Fibroblast of gingiva (primary cell): ENCODE measurements around the gene SDK2.
"Not testable (repeated sequence)": the region's sequence is repeated elsewhere in the genome, so short reads cannot be mapped to it uniquely, and the experiment has no call there.

Experiments
- DNase-seq: peaks from one replicate; pipeline ENCODE4 v3.0.0-alpha.2; 2011; ENCODE audit warnings: low read depth

Gene SDK2

DNA sequence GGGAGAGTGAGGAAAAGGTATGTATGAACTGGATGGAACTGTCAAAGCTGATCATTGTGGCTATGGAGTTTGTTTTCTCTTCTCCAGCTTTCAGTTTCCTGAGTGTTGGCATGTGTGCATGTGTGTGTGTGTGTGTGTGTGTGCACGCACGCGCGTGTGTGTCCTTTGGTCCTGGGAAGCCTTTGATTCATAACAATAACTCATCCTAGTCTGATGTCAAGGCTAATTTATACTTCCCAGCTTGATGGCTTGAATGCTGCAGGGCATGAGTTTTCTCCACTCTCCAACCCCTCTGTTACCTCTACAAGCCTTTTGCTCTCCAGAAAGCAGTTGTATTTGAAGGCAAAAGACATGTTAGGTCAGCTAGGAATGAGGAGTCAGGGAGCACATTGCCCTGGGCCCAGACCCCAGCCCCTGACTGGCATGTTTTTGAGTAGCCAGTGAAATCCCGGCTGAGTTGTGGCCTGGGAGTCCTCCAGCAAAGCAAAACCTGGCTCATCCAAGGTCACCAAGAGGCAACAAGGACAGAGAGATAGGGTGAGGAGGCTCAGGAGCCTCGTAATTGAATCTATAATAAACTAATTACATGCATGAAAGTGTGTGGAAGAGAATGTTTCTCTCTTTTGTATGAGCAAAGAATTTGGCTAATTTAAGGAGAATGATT is 323.5 kb downstream of the SDK2 start:
- peak; percentile 52 for DNase-seq

DNA sequence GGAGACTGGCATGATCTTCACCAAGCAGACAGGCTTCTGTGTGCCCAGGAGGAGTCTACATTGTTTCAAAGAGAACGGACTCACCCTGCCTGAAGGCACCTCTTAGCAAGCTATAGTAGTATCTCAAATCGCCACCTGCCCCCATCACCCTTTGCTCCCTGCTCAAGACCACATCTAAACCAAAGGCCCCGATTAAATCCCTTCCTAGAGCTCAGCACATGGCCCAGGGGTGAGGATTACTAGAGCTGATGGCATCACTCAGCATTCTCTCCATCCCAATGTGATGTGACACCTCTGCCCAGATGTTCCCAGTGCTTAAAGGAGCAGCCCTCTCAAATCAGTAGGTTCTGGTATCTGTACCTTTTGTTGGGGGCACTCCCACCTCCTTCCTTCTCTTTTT is 324.5 kb downstream of the SDK2 start:
- DNase-seq: no peak

DNA sequence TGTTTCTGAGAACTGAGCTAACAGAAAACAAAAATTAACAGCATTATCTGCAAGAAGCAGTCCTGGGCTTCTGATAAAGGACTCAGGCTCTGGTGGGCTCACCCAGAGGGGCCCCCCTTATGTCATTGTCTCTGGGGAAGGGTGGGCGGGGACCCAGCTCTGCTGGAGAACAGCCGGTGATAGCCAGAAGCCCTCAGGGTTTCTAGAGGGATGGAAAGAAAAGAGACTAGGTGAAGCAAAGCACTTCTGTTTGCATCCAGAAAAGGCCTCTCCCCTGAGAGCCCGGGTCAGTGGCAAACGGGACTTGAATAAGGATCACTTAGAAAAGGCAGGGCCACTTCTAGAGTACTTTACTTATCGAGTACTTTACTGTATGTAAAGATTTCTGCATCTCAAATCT is 325.4 kb downstream of the SDK2 start:
- DNase-seq: no peak

DNA sequence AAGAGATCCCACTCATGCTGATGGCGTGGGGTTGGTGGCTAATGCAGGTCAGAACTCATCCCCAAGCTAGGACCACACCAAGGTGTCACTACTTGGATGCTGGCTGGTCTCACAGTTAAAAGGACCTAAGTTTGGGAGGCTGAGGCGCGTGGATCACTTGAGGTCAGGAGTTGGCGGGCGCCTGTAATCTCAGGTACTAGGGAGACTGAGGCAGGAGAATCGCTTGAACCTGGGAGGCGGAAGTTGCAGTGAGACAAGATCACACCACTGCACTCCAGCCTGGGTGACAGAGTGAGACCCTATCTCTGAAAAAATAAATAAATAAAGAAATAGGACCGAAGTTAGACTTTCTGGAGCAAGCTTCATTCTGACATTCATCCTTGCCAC is 325.8 kb downstream of the SDK2 start:
- DNase-seq: no peak

DNA sequence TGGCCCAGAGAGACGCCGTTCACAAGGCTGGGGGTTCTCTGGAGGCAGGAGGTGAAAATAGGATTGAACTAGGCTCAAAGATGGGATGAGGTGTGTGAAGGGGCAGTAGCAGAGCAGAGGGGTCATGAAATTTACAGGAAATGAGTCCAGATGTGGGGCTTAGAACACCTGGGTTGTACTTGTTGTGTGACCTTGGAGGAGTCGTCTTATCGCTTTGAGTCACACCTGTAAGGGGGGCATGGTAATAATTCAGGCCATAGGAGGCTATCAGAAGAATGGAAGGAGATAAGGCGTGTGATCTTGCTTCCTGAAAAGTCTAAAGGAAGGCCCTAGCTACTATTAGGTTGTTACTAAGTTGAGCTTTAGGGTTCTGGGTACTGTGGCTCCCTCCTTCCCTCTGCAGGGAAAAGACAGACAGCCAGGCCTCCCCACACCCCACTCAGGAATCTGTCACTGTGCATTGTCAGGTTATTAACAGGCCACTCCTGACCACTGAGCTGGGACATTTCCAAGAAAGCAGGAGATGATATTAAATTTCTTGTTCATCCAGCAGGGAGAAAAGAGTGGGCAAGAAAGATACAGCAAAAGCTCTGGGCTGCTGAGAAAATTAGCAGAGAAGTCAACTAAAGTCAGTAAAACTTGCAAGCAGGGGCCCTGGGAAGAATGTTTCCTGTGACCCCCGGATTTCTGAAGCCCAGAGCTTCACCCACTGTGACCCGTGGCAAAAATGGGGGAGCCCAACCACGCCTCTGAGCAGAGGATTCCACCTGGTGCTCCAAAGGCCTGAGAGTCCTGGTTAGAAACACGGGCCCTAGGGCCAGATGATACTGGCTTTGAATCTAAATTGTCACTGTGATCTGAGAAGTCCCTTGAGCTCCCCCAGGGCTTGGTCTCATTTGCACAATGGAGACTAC is 326.5 kb downstream of the SDK2 start:
- DNase-seq: no peak

DNA sequence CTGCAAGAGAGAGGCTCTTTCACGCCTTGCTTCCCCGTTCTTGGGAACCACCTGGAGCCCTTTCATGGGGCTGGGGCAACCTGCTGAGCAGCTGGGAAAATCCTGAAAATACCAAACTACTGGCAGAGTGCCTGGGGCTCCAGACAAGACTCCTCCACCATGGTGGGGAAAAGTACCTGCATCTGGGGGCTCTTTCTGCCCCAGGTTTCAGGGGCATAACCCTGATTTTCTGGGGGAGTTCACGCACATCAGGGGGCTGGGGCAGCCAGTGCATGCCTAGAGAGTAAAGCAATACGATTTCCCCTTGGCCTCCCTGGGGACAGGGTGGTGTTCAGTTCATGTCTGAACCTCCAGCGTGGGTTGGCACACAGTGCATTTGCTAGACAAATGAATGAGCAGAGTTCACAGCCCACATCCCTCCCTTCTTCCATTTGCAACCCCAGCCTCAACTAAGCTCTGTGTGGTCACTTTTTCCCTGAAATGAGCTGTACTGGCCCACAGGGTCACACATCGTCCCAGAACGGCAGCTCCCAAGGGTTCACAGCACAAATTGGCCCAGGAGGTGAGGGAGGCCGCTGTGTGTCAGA is 327.2 kb downstream of the SDK2 start:
- DNase-seq: peak; percentile 82

DNA sequence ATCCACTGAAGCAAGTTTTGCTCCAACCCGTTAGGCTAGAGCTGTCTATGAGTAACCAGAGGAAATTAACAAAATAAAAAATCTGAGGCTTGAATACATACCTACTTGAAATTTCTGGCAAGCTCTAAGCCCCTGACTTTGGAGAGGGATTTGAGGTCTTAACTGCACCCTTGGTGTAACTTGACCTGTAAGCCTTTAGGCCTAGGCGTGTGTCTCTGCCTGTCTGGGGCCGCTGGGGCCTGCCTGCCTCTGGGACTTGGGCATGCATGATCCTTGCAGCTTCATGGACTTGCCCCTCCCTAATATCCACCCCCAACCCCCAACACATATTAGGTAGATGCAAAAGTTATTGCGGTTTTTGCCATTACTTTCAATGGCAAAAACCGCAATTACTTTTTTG is 328.8 kb downstream of the SDK2 start:
- DNase-seq: no peak

DNA sequence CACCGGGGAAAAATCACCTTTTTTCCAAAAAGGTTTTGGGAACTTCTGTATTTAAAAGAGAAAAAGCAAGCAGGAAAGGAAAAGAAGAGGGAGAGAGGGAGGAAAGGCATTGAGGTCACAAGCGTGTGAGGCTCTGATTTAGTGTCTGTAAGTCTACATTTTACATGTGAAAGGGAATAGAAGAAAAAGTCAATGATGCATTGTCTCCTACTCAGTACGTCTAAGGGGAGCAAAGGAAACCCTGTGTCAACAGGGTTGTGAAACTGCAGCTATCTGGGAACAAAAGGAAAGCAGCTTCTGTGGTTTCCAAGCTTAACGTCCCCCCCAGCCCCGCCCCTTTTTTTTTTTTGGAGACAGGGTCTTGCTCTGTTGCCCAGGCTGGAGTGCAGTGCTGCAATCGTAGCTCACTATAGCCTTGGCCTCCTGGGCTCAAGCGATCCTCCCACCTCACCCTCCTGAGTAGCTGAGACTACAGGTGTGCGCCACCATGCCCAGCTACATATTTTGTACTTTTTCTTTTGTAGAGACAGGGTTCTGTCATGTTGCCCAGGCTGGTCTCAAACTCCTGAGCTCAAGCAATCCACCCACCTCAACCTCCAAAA is 330.6 kb downstream of the SDK2 start:
- no peak for DNase-seq

DNA sequence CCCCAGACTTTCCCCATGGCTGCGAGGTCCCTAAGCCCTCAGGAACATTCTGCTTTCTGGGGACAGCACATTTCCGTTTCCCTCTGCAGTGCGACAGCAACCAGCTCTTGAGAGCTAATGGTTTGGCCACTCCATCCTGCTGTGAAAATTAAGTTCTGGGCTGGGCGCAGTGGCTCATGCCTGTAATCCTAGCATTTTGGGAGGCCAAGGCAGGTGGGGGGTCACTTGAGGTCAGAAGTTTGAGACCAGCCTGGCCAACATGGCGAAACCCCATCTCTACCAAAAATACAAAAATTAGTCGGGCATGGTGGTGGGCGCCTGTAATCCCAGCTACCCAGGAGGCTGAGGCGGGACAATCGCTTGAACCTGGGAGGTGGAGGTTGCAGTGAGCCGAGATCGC is 331.4 kb downstream of the SDK2 start:
- DNase-seq: not testable (repeated sequence)

DNA sequence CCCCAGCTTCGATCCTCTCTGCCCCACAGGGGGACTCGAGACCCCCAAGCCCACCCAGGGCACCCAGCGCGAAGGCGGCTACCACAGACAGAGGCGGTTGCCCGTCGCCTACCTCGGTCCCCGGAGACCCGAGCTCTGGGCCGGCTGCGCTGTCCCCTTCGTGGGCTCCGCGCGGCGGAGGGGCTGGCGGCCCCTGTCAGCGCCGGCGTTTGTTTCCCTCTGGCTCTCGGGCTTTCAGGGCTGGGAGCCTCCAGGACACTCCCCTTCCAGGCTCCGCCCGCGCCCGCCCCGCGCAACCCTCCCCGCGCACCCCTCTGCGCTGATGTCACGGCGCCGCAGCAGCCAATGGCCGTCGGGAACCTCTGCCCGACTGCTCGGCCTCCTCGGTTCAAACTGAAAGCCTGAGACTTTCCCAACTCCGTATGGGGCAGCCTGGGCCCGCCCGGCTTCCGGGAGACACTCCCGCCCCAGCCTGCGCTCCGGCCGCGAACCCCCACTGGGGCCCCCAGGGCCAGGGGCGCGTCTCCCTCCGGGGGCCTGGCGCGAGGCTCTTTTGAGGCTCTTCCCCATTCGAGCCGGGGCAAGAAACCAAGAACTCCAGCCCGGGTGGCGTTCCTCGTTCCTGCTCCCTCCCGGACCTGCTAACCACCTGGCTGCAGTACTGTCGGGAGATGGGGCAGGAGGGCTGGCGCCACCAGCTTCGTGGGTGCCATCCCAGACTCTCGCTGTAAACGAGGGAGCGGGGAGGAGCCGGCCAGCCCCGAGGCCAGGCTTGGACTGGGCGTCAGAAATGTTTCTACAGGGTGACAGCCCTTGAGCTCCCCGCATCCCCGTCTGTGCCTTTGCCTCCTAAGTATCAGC is 332.2 kb downstream of the SDK2 start, which contains the start of gene CDC42EP4:
Gene CDC42EP4 (minus strand): TSS at position 221 of the 861 bp plus-strand sequence. CDS start 25,501 bp downstream, outside the sequence.
- DNase-seq: peak; percentile 96

DNA sequence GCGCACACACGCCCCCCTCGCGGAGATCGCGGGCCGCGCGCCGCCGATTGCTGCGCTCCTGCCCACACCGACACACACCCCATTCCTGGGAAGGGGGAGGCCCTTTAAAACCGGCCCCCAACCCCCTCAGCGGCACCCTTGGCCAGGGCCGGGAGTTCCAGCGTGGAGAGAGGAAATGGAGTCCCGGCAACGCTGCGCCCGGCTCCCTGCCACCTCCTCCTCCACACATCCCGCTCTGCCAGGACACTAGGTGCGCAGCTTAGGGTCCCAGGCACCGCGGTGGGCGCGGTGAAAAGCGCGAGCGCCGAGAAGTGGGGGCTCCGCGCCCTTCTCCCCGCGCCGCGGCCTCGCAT is 332.8 kb downstream of the SDK2 start:
- no peak for DNase-seq

DNA sequence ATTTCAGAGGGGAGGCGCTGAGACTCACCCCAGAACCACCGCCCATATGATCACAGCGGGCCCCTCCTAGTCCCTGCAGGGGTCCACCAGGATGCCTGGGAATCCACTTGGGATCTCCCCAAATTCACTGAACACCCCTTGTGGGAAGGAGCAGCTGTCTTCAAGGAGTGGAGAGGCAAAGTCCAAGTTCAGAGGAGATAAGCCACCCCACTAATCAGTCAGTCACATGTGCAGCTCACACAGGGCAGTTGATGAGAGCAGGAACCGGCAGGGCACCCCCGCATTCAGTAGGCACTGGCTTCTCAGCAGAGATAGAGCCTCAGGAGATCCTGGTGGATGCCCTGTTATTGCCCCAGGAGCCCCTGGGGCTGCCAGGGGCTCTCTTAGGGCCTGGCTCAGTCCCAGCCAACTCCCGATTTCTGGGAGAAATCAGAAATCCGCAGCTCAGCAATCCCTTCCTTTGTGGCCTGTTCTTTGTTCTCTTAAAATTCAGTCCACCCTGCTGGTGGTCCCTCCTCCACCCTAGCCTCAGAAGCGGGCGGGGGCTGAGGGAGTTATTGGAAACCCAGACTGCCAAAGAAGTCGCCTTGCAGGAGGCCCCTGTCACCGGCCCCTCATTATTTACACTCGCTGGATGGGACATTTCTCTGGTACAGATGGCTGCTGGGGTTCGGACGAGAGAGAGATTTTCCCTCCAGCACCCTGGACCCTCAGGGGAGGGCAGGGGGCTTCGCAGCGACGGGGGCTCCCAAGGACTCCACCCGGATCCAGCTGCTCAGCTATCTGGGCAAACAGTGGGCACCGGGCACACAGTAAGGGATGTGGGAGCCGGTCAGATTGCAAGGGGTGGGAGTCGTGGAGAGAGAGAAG is 334.3 kb downstream of the SDK2 start:
- DNase-seq: no peak

DNA sequence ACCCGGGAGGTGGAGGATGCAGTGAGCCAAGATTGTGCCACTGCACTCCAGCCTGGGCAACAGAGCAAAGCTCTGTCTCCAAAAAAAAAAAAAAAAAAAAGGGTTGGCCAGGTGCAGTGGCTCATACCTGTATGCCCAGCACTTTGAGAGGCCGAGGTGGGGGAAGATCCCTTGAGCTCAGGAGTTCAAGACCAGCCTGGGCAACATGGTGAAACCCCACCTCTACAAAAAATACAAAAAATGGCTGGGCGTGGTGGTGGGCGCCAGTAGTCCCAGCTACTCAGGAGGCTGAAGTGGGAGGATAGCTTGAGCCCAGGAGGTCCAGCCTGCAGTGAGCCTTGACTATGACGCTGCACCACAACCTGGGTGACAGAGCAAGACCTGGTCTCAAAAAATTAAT is 335.3 kb downstream of the SDK2 start:
- not testable (repeated sequence) for DNase-seq

DNA sequence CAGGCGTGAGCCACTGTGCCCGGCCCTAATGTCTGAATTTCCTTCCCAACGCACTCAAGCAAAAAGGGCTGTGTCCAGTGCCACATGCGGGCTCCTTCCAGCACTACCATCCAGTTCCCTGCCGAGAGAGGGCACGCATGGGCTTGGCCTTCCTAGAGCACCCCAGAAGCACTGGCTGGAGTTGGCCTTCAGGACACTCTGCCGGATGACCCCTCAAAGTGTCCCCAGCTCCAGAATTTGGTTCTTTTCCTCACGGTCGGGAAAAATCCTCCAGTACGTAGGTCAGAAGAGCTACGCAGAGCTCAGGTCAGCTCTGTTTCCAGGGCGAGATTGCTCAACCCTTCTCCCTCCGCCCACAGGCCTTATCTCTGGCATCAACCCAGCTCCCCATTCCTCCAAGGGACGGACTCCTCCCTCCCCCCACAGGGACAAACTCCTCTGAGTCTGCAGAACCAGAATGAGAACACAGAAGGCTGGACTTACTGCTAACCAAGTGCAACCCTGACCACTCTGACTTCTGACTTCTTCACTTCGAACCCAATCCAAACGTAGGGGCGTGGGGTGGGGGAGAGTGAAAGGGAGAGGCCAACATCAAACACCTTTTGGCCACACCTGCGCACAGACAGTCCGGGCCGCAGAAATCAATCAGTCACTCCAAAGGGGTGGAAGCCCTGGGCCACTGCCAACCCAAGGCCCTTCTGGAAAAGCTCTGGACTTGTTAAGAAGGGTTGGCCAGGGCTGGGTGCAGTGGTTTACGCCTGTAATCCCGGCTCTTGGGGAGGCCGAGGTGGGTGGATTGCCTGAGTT is 336.0 kb downstream of the SDK2 start:
- DNase-seq: peak; percentile 72

DNA sequence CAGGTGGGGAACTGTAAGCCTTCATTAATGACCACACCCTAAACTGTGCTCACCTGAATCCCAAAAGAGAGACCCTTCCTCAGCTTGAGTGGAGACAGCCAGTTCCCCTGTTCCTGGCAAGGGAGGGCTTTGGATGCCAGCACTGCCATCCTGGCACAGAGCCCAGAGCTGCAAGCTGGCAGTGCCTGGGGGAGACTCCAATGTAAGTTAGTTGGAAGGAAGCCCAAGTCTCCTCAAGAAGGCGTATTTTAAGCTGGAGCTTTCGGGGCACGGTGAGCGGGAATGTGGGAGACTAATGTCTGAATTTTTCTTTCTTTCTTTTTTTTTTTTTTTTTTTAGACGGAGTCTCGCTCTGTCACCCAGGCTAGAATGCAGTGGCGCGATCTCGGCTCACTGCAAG is 337.1 kb downstream of the SDK2 start:
- no peak for DNase-seq

DNA sequence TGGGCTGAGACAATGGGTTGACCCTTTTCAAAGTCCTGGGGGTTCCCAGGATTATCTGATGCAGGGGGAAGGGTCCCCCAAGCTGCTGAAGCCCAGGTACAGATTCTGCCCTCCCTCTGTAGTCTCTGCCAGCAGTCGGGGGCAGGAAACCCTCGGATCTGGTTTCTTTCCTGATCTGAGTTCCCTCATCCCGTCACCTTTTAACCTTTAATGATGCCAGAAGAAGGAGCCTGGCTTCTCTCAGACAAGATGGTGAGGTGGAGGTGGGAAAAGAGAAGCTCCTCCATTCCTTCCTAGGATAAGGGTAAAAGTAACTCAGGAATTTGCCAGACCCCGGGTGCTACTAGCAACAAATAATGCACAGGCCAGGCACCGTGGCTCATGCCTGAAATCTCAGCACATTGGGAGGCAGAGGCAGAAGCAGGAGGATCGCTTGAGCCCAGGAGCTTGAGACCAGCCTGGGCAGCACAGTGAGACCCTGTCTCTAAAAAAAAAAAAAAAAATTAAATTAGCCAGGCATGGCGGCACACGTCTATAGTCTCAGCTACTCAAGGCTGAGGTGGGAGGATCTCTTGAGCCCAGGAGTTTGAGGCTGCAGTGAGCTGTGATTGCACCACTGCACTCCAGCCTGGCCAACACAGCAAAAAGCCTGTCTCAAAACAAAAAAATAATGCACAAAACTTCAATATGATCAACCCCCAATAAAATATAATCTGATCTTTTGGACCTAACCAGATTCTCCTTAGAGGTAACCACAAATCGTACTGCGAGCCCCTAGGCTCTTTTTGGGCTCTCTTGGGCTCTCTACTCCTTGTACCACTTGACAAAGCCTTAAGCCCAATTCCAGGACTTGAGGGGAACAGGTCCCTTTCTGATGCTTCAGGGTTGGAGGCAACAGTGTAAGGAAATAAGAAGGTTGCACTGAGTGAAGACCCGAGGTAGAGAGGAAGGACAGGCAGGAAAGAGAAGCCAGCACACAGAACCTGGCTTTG is 338.1 kb downstream of the SDK2 start:
- DNase-seq: no peak

DNA sequence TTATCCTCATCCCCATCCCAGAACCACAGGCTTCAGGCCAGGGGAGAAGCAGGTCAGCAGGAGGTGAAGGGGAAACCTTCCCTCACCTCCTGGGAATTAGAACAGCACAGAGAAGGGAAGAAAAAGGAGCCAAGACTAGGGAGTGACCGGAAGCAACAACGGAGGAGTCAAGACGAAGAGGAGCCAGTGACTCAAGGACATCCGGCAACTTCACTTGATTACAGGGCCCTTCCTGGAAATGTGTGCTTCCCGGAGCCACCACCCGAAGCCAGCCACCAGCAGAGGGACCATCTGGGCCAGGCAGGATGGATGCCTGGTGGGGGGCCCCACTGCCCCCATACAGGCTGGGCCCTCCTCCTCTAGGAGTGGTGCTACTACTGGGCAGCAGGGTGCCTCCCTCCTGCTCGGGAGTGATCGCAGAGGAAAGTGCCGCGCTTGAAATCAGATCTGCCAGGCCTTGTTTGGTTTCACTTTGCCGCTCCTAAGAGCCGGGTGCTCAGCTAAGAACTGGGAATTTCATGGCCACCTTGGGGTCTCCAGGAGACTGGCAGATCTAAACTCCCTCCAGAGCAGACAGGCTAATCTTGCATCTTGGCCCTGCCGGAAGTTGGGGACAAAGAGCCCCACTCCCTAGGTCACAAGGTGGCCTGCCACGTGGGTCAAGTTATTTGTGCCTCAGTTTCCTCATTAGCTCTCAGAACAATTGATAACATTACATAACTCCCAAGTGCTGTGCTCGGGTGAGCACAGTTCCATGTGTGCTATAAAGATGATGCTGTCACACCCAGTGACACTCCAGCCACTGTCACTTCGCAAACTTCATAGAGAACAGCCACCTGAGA is 339.1 kb downstream of the SDK2 start:
- peak; percentile 86 for DNase-seq

DNA sequence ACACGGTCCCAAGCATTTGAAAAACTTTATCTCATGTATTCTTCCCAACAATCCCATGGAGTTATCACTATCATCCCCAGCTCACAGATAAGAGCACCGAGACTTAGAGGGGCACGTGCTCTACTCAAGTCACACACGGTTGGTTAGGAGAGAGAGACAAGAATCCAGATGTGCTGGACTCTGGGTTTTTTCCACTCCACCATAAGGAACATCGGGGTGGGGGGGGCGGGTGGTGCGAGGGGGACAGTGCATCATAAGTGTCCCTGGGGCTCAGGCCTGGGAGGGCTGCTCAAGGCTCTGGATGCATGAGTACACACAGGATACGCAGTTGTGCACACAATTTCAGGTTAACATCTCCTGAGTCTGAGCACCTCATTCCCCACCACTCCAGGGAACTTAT is 339.8 kb downstream of the SDK2 start:
- DNase-seq: no peak
